Thyroid gland (tissue), 4 donors: Measurements from ENCODE around the gene PRKAB1.

ENCODE experiments used
- CTCF ChIP-seq, 6 experiments: fragments of 200-600 bp in 3 of 6; fragments of 450-650 bp in 3 of 6; sonication (generic) in 3 of 6; IDR thresholded peaks; one replicate each; pipeline ENCODE4 v1.5.1; 2016 to 2019; ENCODE audit warnings: antibody characterized with exemption in 6 of 6, mild to moderate bottlenecking in 2 of 6, inconsistent platforms in 1 of 6, moderate library complexity in 1 of 6
- POLR2A ChIP-seq, 2 donors: fragments of 450-650 bp; IDR thresholded peaks; one replicate each; pipeline ENCODE4 v1.6.1; 2017; ENCODE audit warnings: antibody characterized with exemption in 2 of 2, mild to moderate bottlenecking in 2 of 2, moderate library complexity in 1 of 2

- no peak for TF ChIP-seq POLR2A (IDR thresholded peaks at IDR 0.05)
- no peak for TF ChIP-seq CTCF (IDR thresholded peaks at IDR 0.05)
These were observed 15.9 kb downstream of the PRKAB1 start for GRCh38 chr12:119683816-119684215.
